ENCODE results near the gene SFTPA1.
"Not testable (repeated sequence)": the region's sequence is repeated elsewhere in the genome, so short reads cannot be mapped to it uniquely, and the experiment has no call there.

SFTPA1 gene

DNA sequence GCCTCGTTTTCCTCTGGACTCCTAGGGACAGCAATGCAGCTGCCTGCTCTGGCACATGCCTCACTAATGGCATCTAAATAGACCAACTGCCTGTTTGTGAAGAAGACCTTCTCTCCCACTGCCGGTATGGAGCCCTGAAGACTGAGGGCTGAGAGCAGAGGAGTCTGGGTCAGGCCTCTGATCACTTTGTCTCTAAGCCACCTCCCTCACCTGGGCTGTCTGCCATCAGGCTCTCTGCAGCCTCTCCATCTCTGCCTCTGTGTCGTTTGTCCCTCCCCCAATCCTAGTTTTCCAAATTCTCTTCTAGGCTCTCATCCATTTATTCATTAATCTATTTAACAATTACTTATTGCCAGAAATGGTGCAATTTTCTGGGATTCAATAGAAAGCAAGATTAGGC, 15.2 kb upstream of the SFTPA1 start:
- no peaks in the 10 kb centered on the region for H3K9me2 ChIP-seq (replicated peaks; ENCODE audit: low read depth, low read length)
- no peak overlapping the region for H3K9ac ChIP-seq (ENCODE audit: low read depth, low read length, poor library complexity, severe bottlenecking)
- H2AFZ ChIP-seq (ENCODE audit: low read length): no peak overlapping the region
- 0 out of 2 replicates have a peak, but pooled peaks cover 8% of the 10 kb centered on the region for H3K9me3 ChIP-seq (ENCODE audit: insufficient read depth, low read depth, low read length)
- no peaks in the 10 kb centered on the region for H3K36me3 ChIP-seq (ENCODE audit: insufficient read depth, low read length)
- no peaks in the 10 kb centered on the region for H3K4me1 ChIP-seq (ENCODE audit: insufficient read depth, low read length, poor library complexity, severe bottlenecking)
- no peaks in the 10 kb centered on the region for H4K20me1 ChIP-seq (ENCODE audit: insufficient read depth, low read length, poor library complexity, severe bottlenecking)
- H3K4me3 ChIP-seq (ENCODE audit: low read length, poor library complexity, severe bottlenecking): no peak overlapping the region
- no peaks in the 10 kb centered on the region for H3K79me2 ChIP-seq (ENCODE audit: insufficient read depth, low read length)
- no peaks in the 10 kb centered on the region for H3F3A ChIP-seq (ENCODE audit: low read depth)
- no peak for TF ChIP-seq EZH2phosphoT487 (IDR thresholded peaks at IDR 0.05; ENCODE audit: borderline replicate concordance)
- TF ChIP-seq CTCF (conservative IDR thresholded peaks at IDR 0.05; ENCODE audit: low read length): no peak
- H3K27me3 ChIP-seq (ENCODE audit: insufficient read depth, low read length, poor library complexity, severe bottlenecking): no peaks in the 10 kb centered on the region
- no peak overlapping the region for H3K4me2 ChIP-seq (ENCODE audit: low read depth, low read length, poor library complexity, severe bottlenecking)

DNA sequence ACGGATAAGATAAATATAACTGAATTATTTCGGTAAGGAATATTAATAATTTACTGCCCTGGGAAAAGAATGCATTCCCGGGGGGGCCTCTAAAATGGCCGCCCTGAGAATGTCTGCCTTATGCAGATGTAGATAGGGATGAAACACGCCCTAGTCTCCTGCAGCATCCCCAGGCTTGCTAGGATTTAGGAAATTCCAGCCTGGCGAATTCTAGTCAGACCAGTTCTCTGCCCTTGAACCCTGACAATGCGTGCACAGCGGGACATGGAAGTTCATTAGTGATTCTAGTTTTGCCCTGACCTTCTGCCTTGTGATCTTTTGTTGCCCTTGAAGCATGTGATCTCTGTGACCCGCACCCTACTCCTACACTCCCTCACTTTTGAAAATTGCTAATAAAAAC, 11.1 kb upstream of the SFTPA1 start:
- H3F3A ChIP-seq (ENCODE audit: low read depth): not testable (repeated sequence)

DNA sequence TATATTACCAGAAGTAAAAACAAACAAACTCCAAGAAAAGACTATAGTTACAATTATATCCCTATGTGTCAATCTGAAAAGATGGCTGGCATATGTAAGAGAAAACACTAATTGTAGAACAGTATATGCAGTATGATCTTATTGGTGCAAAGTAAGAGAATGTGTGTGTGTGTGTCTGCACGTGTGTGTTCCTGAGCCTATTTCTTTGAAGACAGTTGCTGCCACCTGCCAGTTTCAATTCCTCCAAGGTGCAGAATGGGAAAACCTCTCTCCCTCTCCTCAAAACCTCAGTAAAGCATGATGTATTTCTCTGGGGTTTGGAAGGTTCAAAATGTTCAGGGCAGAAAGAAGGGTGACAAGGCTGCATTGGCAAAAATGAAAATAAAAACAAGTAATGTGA, 8.8 kb upstream of the SFTPA1 start:
- no peaks in the 10 kb centered on the region for H3K9me2 ChIP-seq (replicated peaks; ENCODE audit: low read depth, low read length)
- H4K20me1 ChIP-seq (ENCODE audit: insufficient read depth, low read length, poor library complexity, severe bottlenecking): no peaks in the 10 kb centered on the region
- no peak overlapping the region for H2AFZ ChIP-seq (ENCODE audit: low read length)
- no peaks in the 10 kb centered on the region for H3K27me3 ChIP-seq (ENCODE audit: insufficient read depth, low read length, poor library complexity, severe bottlenecking)
- no peak for TF ChIP-seq EZH2phosphoT487 (IDR thresholded peaks at IDR 0.05; ENCODE audit: borderline replicate concordance)
- TF ChIP-seq CTCF (conservative IDR thresholded peaks at IDR 0.05; ENCODE audit: low read length): no peak
- H3F3A ChIP-seq (ENCODE audit: low read depth): no peaks in the 10 kb centered on the region
- H3K9me3 ChIP-seq (ENCODE audit: insufficient read depth, low read depth, low read length): 0 out of 2 replicates have a peak, but pooled peaks cover 13% of the 10 kb centered on the region
- H3K4me2 ChIP-seq (ENCODE audit: low read depth, low read length, poor library complexity, severe bottlenecking): no peak overlapping the region
- no peak overlapping the region for H3K4me3 ChIP-seq (ENCODE audit: low read length, poor library complexity, severe bottlenecking)
- H3K79me2 ChIP-seq (ENCODE audit: insufficient read depth, low read length): no peaks in the 10 kb centered on the region
- H3K36me3 ChIP-seq (ENCODE audit: insufficient read depth, low read length): no peaks in the 10 kb centered on the region
- no peak overlapping the region for H3K9ac ChIP-seq (ENCODE audit: low read depth, low read length, poor library complexity, severe bottlenecking)
- H3K4me1 ChIP-seq (ENCODE audit: insufficient read depth, low read length, poor library complexity, severe bottlenecking): no peaks in the 10 kb centered on the region

More for the DNA sequence above, 11.1 kb upstream of the SFTPA1 start:
- H3K9me3 ChIP-seq (ENCODE audit: insufficient read depth, low read depth, low read length): 0 out of 2 replicates have a peak, but pooled peaks cover 13% of the 10 kb centered on the region
- H3K36me3 ChIP-seq (ENCODE audit: insufficient read depth, low read length); H3K4me2 ChIP-seq (ENCODE audit: low read depth, low read length, poor library complexity, severe bottlenecking); H3K9ac ChIP-seq (ENCODE audit: low read depth, low read length, poor library complexity, severe bottlenecking); H3K27me3 ChIP-seq (ENCODE audit: insufficient read depth, low read length, poor library complexity, severe bottlenecking); H4K20me1 ChIP-seq (ENCODE audit: insufficient read depth, low read length, poor library complexity, severe bottlenecking); H2AFZ ChIP-seq (ENCODE audit: low read length); H3K79me2 ChIP-seq (ENCODE audit: insufficient read depth, low read length); H3K9me2 ChIP-seq (replicated peaks; ENCODE audit: low read depth, low read length); H3K4me1 ChIP-seq (ENCODE audit: insufficient read depth, low read length, poor library complexity, severe bottlenecking); H3K4me3 ChIP-seq (ENCODE audit: low read length, poor library complexity, severe bottlenecking): not testable (repeated sequence)

GRCh38 chr10:79602953-79603352, 7.8 kb upstream of the SFTPA1 start:
- Histone ChIP-seq H3K9me2 (replicated peaks; ENCODE audit: low read depth, low read length) (no peaks in the 10 kb centered on the region), H3K9ac (ENCODE audit: low read depth, low read length, poor library complexity, severe bottlenecking) (no peak overlapping the region), H3F3A (ENCODE audit: low read depth) (no peaks in the 10 kb centered on the region), H3K9me3 (ENCODE audit: insufficient read depth, low read depth, low read length) (0 out of 2 replicates have a peak, but pooled peaks cover 10% of the 10 kb centered on the region), H3K36me3 (ENCODE audit: insufficient read depth, low read length) (no peaks in the 10 kb centered on the region), H3K4me1 (ENCODE audit: insufficient read depth, low read length, poor library complexity, severe bottlenecking) (no peaks in the 10 kb centered on the region), H3K79me2 (ENCODE audit: insufficient read depth, low read length) (no peaks in the 10 kb centered on the region), H3K27me3 (ENCODE audit: insufficient read depth, low read length, poor library complexity, severe bottlenecking) (no peaks in the 10 kb centered on the region), H3K4me2 (ENCODE audit: low read depth, low read length, poor library complexity, severe bottlenecking) (no peak overlapping the region), H2AFZ (ENCODE audit: low read length) (no peak overlapping the region), H4K20me1 (ENCODE audit: insufficient read depth, low read length, poor library complexity, severe bottlenecking) (no peaks in the 10 kb centered on the region), H3K4me3 (ENCODE audit: low read length, poor library complexity, severe bottlenecking) (no peak overlapping the region)
- TF ChIP-seq CTCF (conservative IDR thresholded peaks at IDR 0.05; ENCODE audit: low read length) (no peak), EZH2phosphoT487 (IDR thresholded peaks at IDR 0.05; ENCODE audit: borderline replicate concordance) (no peak)
